ENCODE measurements around the gene BCL7A. TPM values are rescaled to one million over a fixed set of nuclear protein-coding genes. Genes with fewer than 3 reads are reported as not detected.

The BCL7A gene
- total RNA-seq, 1 experiment from 2014 or later = 18.2 TPM

GRCh38 chr12:122090759-122091515 lies 69.3 kb downstream of the BCL7A start:
- H3K4me2 ChIP-seq (ENCODE audit: insufficient read depth, insufficient read length, low read length) = no peak overlapping the region
- H2BK5ac ChIP-seq (ENCODE audit: insufficient read length, low read length) = no peak overlapping the region
- H4K8ac ChIP-seq (replicated peaks; ENCODE audit: insufficient read length, low read depth, low read length) = no peak overlapping the region
- peaks cover 4% of the 10 kb centered on the region; the same call in 1 of the 2 replicates for H3K79me2 ChIP-seq (ENCODE audit: insufficient read depth, low read length)
- no peaks in the 10 kb centered on the region for H3K79me1 ChIP-seq (ENCODE audit: insufficient read depth, low read depth, low read length, poor library complexity, severe bottlenecking)
- DNase-seq = no peak
- no peak overlapping the region for H3T11ph ChIP-seq (ENCODE audit: low read length)
- H3K23me2 ChIP-seq (ENCODE audit: insufficient read length, low read depth, low read length, poor library complexity, severe bottlenecking) = peaks cover 3% of the 10 kb centered on the region
- Mint-ChIP-seq H3K27ac (no peak overlapping the region), H3K9me3 (no peaks in the 10 kb centered on the region), H3K27me3 (ENCODE audit: low read depth) (no peaks in the 10 kb centered on the region), H3K4me3 (no peak overlapping the region), H3K4me1 (peaks cover 13 to 19% of the 10 kb centered on the region in 2 experiments), H3K36me3 (ENCODE audit: insufficient read depth in 1 of 3, low read depth in 3 of 3) (peaks cover 5 to 6% (median 6%) of the 10 kb centered on the region in 3 experiments; a peak in 5 of 7 replicates)
- H4K5ac ChIP-seq (ENCODE audit: insufficient read length, low read depth, low read length) = no peak overlapping the region
- no peak for TF ChIP-seq CTCF (conservative IDR thresholded peaks at IDR 0.05)
- no peak overlapping the region for H2BK15ac ChIP-seq (ENCODE audit: low read depth, low read length)
- no peaks in the 10 kb centered on the region for H3K9me3 ChIP-seq (ENCODE audit: control insufficient read depth, low read depth, low read length)
- H3K4me1 ChIP-seq (ENCODE audit: insufficient read depth, low read length) = peaks cover 2% of the 10 kb centered on the region; the same call in 1 of the 2 replicates
- no peaks in the 10 kb centered on the region for H4K20me1 ChIP-seq (ENCODE audit: control insufficient read depth, insufficient read depth, insufficient read length)
- H2AK5ac ChIP-seq (ENCODE audit: insufficient read length, low read length) = no peak overlapping the region
- H4K91ac ChIP-seq (ENCODE audit: insufficient read length, low read depth, low read length) = no peak overlapping the region
- no peak overlapping the region for H3K27ac ChIP-seq (ENCODE audit: insufficient read length, low read depth, low read length)
- no peak overlapping the region for H3K23ac ChIP-seq (ENCODE audit: insufficient read length, low read depth, low read length)
- H2BK120ac ChIP-seq (ENCODE audit: low read depth, low read length, poor library complexity, severe bottlenecking) = no peak overlapping the region
- H2BK20ac ChIP-seq (ENCODE audit: low read depth, low read length, poor library complexity, severe bottlenecking) = no peak overlapping the region
- H3K9ac ChIP-seq (ENCODE audit: extremely low read depth, insufficient read length, low read length) = no peak overlapping the region
- no peak overlapping the region for H2BK12ac ChIP-seq (ENCODE audit: insufficient read length, low read depth, low read length)
- H3K14ac ChIP-seq (ENCODE audit: insufficient read depth, low read length) = no peak overlapping the region
- no peak overlapping the region for H3K56ac ChIP-seq (ENCODE audit: insufficient read length, low read depth, low read length)
- no peak overlapping the region for H3K18ac ChIP-seq (ENCODE audit: insufficient read length, low read depth, low read length)
- H3K27me3 ChIP-seq (ENCODE audit: insufficient read depth, low read length) = no peaks in the 10 kb centered on the region
- H3K4ac ChIP-seq (ENCODE audit: low read depth, low read length) = no peak overlapping the region
- H2AFZ ChIP-seq (ENCODE audit: low read length) = no peak overlapping the region
- no CpG with 5 or more reads among the region's 7 CpGs for WGBS (ENCODE audit: extremely low coverage, insufficient read length, low lambda C conversion rate)

Measured in H9 (cell line).